OCI-LY3 (cell line): ENCODE results near the gene CR1L.
"Not testable (repeated sequence)": the region's sequence is repeated elsewhere in the genome, so short reads cannot be mapped to it uniquely, and the experiment has no call there.

Source experiments
- H2AFZ ChIP-seq: fragments of 200-600, 300-600 bp; shearing (Covaris generic); 2 replicates; pipeline ENCODE4 v1.6.0; 2014; ENCODE audit warnings: antibody characterized with exemption, low read depth, low read length
- H3K27ac ChIP-seq: fragments of 200-600, 300-600 bp; sonication (generic); 2 replicates; pipeline ENCODE4 v1.5.1; 2014; ENCODE audit warnings: mild to moderate bottlenecking, low read length, moderate library complexity, mixed read lengths
- H3K27me3 ChIP-seq: fragments of 200-600, 300-600 bp; sonication (generic); 2 replicates; pipeline ENCODE4 v1.6.1; 2014; ENCODE audit warnings: low read depth, low read length, mixed read lengths
- H3K36me3 ChIP-seq: fragments of 200-600, 300-600 bp; sonication (generic); replicated peaks from 2 replicates; pipeline ENCODE3; 2014; ENCODE audit warnings: low read depth, low read length, mixed read lengths
- H3K4me1 ChIP-seq: fragments of 300-600, 200-600 bp; sonication (generic); 2 replicates; pipeline ENCODE4 v1.6.1; 2014; ENCODE audit warnings: low read length, mixed read lengths
- H3K4me2 ChIP-seq: fragments of 200-600, 300-600 bp; sonication (generic); 2 replicates; pipeline ENCODE4 v1.6.1; 2014; ENCODE audit warnings: low read length, mixed read lengths
- H3K4me3 ChIP-seq: fragments of 300-600, 200-600 bp; sonication (generic); 2 replicates; pipeline ENCODE4 v1.5.1; 2014; ENCODE audit warnings: antibody characterized with exemption, mild to moderate bottlenecking, low read length, moderate library complexity
- H3K79me2 ChIP-seq: fragments of 300-600, 200-600 bp; shearing (Covaris generic); 2 replicates; pipeline ENCODE4 v1.6.1; 2014; ENCODE audit warnings: mild to moderate bottlenecking, low read length, mixed read lengths
- H3K9ac ChIP-seq: fragments of 300-600, 200-600 bp; shearing (Covaris generic); 2 replicates; pipeline ENCODE4 v1.6.0; 2014; ENCODE audit warnings: mild to moderate bottlenecking, low read length, moderate library complexity
- H3K9me3 ChIP-seq: fragments of 200-600, 300-600 bp; shearing (Covaris generic); 2 replicates; pipeline ENCODE4 v1.6.1; 2014; ENCODE audit warnings: low read length, mixed read lengths; ENCODE audit not compliant: insufficient read depth
- H4K20me1 ChIP-seq: fragments of 200-600, 300-600 bp; sonication (generic); 2 replicates; pipeline ENCODE4 v1.6.1; 2016; ENCODE audit warnings: low read length, mixed read lengths; ENCODE audit not compliant: insufficient read depth
- CTCF ChIP-seq: fragments of 200-600, 300-600 bp; sonication (generic); IDR thresholded peaks from 2 replicates; pipeline ENCODE4 v1.5.1; 2014; ENCODE audit warnings: antibody characterized with exemption, low read length, low read depth
- EZH2phosphoT487 ChIP-seq: fragments of 200-600 bp; shearing (Covaris generic); IDR thresholded peaks from 2 replicates; pipeline ENCODE4 v1.6.1; 2018; ENCODE audit warnings: antibody characterized with exemption, mixed run types, low read depth

CR1L gene

GRCh38 chr1:207633226-207633625 lies 11.7 kb upstream of the CR1L start:
- TF ChIP-seq CTCF (no peak), EZH2phosphoT487 (no peak)
- Histone ChIP-seq H3K27ac (no peak overlapping the region), H2AFZ (no peak overlapping the region), H3K27me3 (no peaks in the 10 kb centered on the region), H3K4me3 (no peak overlapping the region), H3K36me3 (no peaks in the 10 kb centered on the region), H3K9me3 (no peaks in the 10 kb centered on the region), H3K79me2 (no peaks in the 10 kb centered on the region), H4K20me1 (no peaks in the 10 kb centered on the region), H3K4me2 (no peak overlapping the region), H3K4me1 (peaks cover 5% of the 10 kb centered on the region), H3K9ac (no peak overlapping the region)

GRCh38 chr1:207633699-207634289 lies 11.1 kb upstream of the CR1L start:
- H4K20me1 ChIP-seq, H3K27me3 ChIP-seq, H3K27ac ChIP-seq, H3K4me2 ChIP-seq, H3K4me1 ChIP-seq, H3K79me2 ChIP-seq, H3K4me3 ChIP-seq, H3K9me3 ChIP-seq, H3K9ac ChIP-seq, H2AFZ ChIP-seq, H3K36me3 ChIP-seq: not testable (repeated sequence)

GRCh38 chr1:207634293-207634692 lies 10.6 kb upstream of the CR1L start:
- H3K27ac ChIP-seq, H3K4me1 ChIP-seq, H3K79me2 ChIP-seq, H3K36me3 ChIP-seq, H4K20me1 ChIP-seq, H3K4me2 ChIP-seq, H3K9ac ChIP-seq, H2AFZ ChIP-seq, H3K27me3 ChIP-seq, H3K9me3 ChIP-seq, H3K4me3 ChIP-seq: not testable (repeated sequence)

GRCh38 chr1:207635569-207636186 lies 9.3 kb upstream of the CR1L start:
- peak overlapping the region; percentile 43 for H3K4me2 ChIP-seq
- H3K9ac ChIP-seq, H2AFZ ChIP-seq, H3K36me3 ChIP-seq, H3K27me3 ChIP-seq, H3K79me2 ChIP-seq, H3K27ac ChIP-seq, H3K4me3 ChIP-seq, H4K20me1 ChIP-seq, H3K9me3 ChIP-seq, H3K4me1 ChIP-seq: not testable (repeated sequence)

GRCh38 chr1:207638487-207639145 lies 6.3 kb upstream of the CR1L start:
- not testable (repeated sequence) for H3K4me1 ChIP-seq, H2AFZ ChIP-seq, H3K36me3 ChIP-seq, H3K27ac ChIP-seq, H3K9ac ChIP-seq, H4K20me1 ChIP-seq, H3K79me2 ChIP-seq, H3K4me3 ChIP-seq, H3K4me2 ChIP-seq, H3K9me3 ChIP-seq
- H3K27me3 ChIP-seq, result peaks cover 16% of the 10 kb centered on the region

- not testable (repeated sequence) for H3K4me2 ChIP-seq, H3K79me2 ChIP-seq, H3K9ac ChIP-seq, H3K4me3 ChIP-seq, H3K36me3 ChIP-seq, H2AFZ ChIP-seq, H4K20me1 ChIP-seq, H3K27ac ChIP-seq, H3K4me1 ChIP-seq, H3K9me3 ChIP-seq
- H3K27me3 ChIP-seq, result peaks cover 20% of the 10 kb centered on the region
Measured at GRCh38 chr1:207639362-207639761, 5.6 kb upstream of the CR1L start.
